SK-N-SH (cell line): ENCODE results near the gene PRDM8. TPM values are rescaled to one million over a fixed set of nuclear protein-coding genes. Genes with fewer than 3 reads are reported as not detected.

ENCODE experiments used
- polyA plus RNA-seq, 3 experiments: library from polyadenylated mRNA; depleted of rRNA; stranded (reverse); fragments of >200 nt; gene quantifications; 2 replicates each; pipeline ENCODE4 v1.2.3, GENCODE V29; 2012

PRDM8 gene
- polyA plus RNA-seq, 1 of the 3 experiments (the other 2 are of a cell fraction) = 3.5 TPM

Other genes starting within 250 kb of the PRDM8 start
- 48.8 and 60.7 TPM in 2 replicates for gene ANTXR2, start 124.3 kb upstream of the PRDM8 start, polyA plus RNA-seq (2012; rRNA removed)
- gene FGF5, start 69.2 kb downstream of the PRDM8 start, polyA plus RNA-seq (2012; rRNA removed) = 17.7 and 22.8 TPM in 2 replicates
- gene CFAP299, start 138.2 kb downstream of the PRDM8 start, polyA plus RNA-seq (2012; rRNA removed) = 1.2 and 2.3 TPM in 2 replicates